ENCODE measurements around the gene AOC3. TPM values are rescaled to one million over a fixed set of nuclear protein-coding genes. Genes with fewer than 3 reads are reported as not detected.

The AOC3 gene
- total and polyA plus RNA-seq, 8 donors: 56.6 to 186 (median 156) TPM

DNA sequence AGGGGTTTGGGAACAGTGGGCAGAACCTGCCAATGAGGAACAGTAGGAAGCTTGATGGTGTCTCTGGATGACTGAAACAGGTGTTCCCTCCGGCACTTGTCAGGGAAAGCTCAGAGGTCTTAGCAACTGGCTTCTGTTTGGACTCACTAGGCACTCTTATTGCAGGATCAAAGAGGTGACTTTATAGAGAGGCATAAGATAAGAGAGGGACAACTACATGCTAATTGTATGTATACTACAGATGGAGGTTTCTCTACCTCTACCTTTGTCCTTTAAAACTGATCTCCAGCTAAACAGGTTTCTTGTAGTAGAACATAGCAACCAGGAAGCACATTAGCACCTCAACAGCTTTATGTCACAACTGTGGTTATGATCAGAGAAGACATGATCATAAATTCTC, 44.8 kb upstream of the AOC3 start:
- intact Hi-C loops (cut with DNase I): no loop called here
- H3K4me1 ChIP-seq: no peaks in the 10 kb centered on the region
- H3K9me3 ChIP-seq: no peaks in the 10 kb centered on the region
- TF ChIP-seq, protein P1, sequence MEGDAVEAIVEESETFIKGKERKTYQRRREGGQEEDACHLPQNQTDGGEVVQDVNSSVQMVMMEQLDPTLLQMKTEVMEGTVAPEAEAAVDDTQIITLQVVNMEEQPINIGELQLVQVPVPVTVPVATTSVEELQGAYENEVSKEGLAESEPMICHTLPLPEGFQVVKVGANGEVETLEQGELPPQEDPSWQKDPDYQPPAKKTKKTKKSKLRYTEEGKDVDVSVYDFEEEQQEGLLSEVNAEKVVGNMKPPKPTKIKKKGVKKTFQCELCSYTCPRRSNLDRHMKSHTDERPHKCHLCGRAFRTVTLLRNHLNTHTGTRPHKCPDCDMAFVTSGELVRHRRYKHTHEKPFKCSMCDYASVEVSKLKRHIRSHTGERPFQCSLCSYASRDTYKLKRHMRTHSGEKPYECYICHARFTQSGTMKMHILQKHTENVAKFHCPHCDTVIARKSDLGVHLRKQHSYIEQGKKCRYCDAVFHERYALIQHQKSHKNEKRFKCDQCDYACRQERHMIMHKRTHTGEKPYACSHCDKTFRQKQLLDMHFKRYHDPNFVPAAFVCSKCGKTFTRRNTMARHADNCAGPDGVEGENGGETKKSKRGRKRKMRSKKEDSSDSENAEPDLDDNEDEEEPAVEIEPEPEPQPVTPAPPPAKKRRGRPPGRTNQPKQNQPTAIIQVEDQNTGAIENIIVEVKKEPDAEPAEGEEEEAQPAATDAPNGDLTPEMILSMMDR (IDR thresholded peaks at IDR 0.05): no peak
- DNase-seq: no peak
- H3K27ac ChIP-seq: no peak overlapping the region
- no peak for ATAC-seq
- H3K4me3 ChIP-seq: no peak overlapping the region
- H3K27me3 ChIP-seq: no peaks in the 10 kb centered on the region
- peaks cover 0 to 29% of the 10 kb centered on the region in 2 donors for H3K36me3 ChIP-seq

DNA sequence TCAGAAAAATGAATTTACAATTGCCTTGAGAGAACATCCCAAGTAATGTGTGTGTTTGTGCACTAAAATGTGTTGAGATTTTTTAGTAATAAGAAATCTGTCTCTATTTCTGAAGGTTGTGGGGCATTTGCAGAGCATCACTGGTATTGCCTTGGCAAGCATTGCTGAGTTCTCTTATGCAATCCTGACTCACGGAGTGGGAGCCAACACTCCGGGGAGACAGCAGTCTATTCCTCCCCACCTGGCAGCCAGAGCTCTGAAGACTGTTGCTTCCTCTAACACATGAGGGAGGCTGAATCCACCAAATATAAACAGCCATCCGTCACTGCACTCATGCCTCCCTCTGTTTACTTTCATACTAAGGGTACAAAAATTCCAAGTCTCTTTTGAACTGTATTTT, 41.7 kb upstream of the AOC3 start:
- Histone ChIP-seq H3K27ac (no peak overlapping the region), H3K4me3 (no peak overlapping the region), H3K36me3 (peaks cover 0 to 58% of the 10 kb centered on the region in 2 donors), H3K4me1 (no peaks in the 10 kb centered on the region), H3K27me3 (no peaks in the 10 kb centered on the region), H3K9me3 (no peaks in the 10 kb centered on the region)
- TF ChIP-seq, protein P1 (IDR thresholded peaks at IDR 0.05): no peak
- intact Hi-C loops (cut with DNase I): no loop called here
- no peak for DNase-seq
- peak; percentile 49 for ATAC-seq

DNA sequence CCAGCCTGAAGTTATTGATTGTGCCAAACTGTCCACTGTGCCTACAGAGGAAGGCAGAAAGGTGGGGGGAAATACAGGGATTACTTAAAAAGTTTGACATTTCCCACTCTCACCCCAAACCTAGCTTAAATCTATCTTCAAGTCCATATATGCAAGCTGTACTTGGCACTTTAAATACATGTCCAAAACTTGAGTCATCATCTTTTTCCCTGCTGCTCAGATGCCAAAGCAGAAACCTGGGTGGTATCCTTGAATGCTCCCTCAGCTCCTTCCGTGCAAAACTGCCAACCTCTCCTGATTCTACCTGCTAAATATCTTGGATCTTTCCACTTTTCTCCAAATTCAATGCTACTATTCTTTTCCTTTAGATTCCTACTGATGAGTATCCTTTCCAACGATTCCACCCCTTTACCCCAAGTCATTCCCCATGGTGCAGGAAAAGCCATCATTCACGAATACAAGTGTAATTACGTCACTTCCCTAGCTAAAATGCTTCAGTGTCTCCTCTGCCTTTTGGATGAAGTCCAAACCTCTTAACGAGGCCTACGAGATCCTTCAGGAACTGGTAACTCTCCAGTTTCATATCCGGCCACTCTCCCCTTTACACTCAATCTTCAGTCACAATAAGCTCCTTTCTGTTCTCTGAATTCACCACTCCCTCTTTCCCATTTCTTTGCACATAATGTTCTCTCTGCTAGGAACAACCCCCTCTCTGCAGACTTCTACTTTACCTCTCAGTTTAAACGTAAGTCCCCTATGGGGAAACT, 36.2 kb upstream of the AOC3 start:
- no peaks in the 10 kb centered on the region for H3K9me3 ChIP-seq
- H3K27me3 ChIP-seq: no peaks in the 10 kb centered on the region
- H3K36me3 ChIP-seq: peaks cover 0 to 99% of the 10 kb centered on the region in 2 donors
- TF ChIP-seq, protein P1 (IDR thresholded peaks at IDR 0.05): no peak
- peak overlapping the region; percentile 28 to 63 for H3K27ac ChIP-seq
- ATAC-seq (peak; percentile 77), DNase-seq (peak in 1 of 4 donors; percentile 75)
- H3K4me3 ChIP-seq: no peak overlapping the region
- no peaks in the 10 kb centered on the region for H3K4me1 ChIP-seq
- intact Hi-C loops (cut with DNase I): no loop called here

DNA sequence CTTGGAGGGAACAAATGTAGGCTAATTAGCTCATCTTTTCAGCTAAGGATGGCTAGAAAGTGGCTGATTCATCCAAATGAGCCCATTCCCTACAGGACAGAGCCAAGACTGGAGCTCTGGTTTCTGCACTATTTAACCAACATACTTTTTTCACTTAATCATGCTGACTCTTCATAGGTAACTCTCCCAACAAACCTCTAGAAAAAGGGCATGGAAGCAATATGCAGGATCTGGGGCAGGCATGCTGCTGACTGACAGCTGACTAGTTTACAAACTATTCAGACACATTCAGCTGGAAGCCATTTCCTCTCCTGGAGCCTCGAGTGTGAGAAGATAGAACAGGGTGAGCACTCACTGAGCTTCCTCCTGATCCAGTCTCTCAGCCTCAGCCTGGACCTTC, 33.1 kb upstream of the AOC3 start:
- peaks cover 3 to 16% of the 10 kb centered on the region in 2 donors for H3K4me1 ChIP-seq
- ATAC-seq (no peak), DNase-seq (no peak)
- H3K9me3 ChIP-seq: no peaks in the 10 kb centered on the region
- intact Hi-C loops (cut with DNase I): no loop called here
- no peak overlapping the region for H3K4me3 ChIP-seq
- H3K36me3 ChIP-seq: peaks cover 0 to 94% of the 10 kb centered on the region in 2 donors
- TF ChIP-seq, protein P1 (IDR thresholded peaks at IDR 0.05): no peak
- no peaks in the 10 kb centered on the region for H3K27me3 ChIP-seq
- no peak overlapping the region for H3K27ac ChIP-seq

DNA sequence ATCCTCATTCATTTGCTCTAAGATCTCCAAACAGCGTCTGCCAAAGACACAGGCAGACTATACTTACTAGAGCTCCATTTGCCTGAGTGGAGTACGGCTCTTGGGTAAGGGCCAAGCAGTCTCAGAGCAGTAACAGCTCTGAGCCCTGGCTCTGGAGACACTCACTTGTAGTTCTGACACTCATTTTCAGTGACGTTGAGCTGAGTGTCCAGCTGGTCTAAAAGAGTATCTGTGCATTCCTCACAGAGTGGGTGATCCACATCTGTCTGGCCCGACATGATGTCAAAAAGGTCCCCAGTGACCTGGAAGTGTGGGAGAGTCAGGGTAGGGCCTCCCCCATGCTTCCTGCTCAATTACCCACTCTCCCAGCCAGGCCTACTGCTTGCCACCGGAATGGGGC, 32.6 kb upstream of the AOC3 start:
- peaks cover 8 to 21% of the 10 kb centered on the region in 2 donors for H3K4me1 ChIP-seq
- H3K9me3 ChIP-seq: no peaks in the 10 kb centered on the region
- H3K36me3 ChIP-seq: peaks cover 0 to 89% of the 10 kb centered on the region in 2 donors
- H3K4me3 ChIP-seq: no peak overlapping the region
- ATAC-seq (no peak), DNase-seq (no peak)
- no peaks in the 10 kb centered on the region for H3K27me3 ChIP-seq
- TF ChIP-seq, protein P1 (IDR thresholded peaks at IDR 0.05): no peak
- no peak overlapping the region for H3K27ac ChIP-seq
- intact Hi-C loops (cut with DNase I): no loop called here

Measured in left lung (tissue), 10 donors.